Measurements from ENCODE around the gene MVK.

DNA sequence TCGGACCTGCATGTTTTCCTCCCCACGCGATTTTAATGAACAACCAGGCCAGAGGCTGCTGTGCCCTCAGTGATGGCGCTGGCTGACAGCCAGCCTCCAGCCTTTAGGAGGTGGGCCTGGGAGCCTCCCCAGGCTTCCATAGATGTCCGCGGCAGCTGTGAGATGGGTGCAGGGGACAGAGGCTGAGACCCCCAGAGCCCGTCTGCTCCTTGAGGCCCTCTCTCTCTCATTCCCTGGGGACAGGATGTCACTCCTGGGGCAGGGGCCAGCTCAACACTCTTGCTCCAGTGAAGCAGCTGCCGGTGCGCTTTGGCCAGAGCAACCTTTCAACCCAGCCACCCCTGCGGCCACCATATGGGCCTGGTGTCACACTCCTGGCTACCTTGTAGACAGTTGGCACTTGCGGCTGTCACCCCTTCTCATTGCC is 24.8 kb downstream of the MVK start:
- TF ChIP-seq, protein P1, sequence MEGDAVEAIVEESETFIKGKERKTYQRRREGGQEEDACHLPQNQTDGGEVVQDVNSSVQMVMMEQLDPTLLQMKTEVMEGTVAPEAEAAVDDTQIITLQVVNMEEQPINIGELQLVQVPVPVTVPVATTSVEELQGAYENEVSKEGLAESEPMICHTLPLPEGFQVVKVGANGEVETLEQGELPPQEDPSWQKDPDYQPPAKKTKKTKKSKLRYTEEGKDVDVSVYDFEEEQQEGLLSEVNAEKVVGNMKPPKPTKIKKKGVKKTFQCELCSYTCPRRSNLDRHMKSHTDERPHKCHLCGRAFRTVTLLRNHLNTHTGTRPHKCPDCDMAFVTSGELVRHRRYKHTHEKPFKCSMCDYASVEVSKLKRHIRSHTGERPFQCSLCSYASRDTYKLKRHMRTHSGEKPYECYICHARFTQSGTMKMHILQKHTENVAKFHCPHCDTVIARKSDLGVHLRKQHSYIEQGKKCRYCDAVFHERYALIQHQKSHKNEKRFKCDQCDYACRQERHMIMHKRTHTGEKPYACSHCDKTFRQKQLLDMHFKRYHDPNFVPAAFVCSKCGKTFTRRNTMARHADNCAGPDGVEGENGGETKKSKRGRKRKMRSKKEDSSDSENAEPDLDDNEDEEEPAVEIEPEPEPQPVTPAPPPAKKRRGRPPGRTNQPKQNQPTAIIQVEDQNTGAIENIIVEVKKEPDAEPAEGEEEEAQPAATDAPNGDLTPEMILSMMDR (conservative IDR thresholded peaks at IDR 0.05 in 1 of 2, IDR thresholded peaks at IDR 0.05 in 1 of 2; ENCODE audit: low read depth in 1 of 2, low read length in 2 of 2), result no peak
- no peak for TF ChIP-seq EZH2 (IDR thresholded peaks at IDR 0.05; ENCODE audit: low read length, missing control alignments)

Data from fibroblast of lung (primary cell).